Loucy (cell line): ENCODE measurements around the gene ZNF629.
A peak's percentile ranks its signal among the peaks of the same experiment; 100 is the strongest.

Experiments
- H2AFZ ChIP-seq: fragments of 200-600 bp; sonication (generic); 2 replicates; pipeline ENCODE4 v1.6.0; 2016; ENCODE audit warnings: antibody characterized with exemption, mild to moderate bottlenecking, low read length, moderate library complexity
- H3F3A ChIP-seq: fragments of 200-600 bp; 2 replicates; pipeline ENCODE4 v1.6.0; 2016; ENCODE audit warnings: antibody characterized with exemption, low read depth, mild to moderate bottlenecking
- H3K27me3 ChIP-seq: fragments of 200-600 bp; sonication (generic); 2 replicates; pipeline ENCODE4 v1.6.1; 2014; ENCODE audit warnings: low read length, mild to moderate bottlenecking; ENCODE audit not compliant: insufficient read depth, poor library complexity, severe bottlenecking
- H3K36me3 ChIP-seq: fragments of 200-600 bp; sonication (generic); 2 replicates; pipeline ENCODE4 v1.6.1; 2016; ENCODE audit warnings: low read length; ENCODE audit not compliant: insufficient read depth
- H3K4me1 ChIP-seq: fragments of 200-600 bp; sonication (generic); 2 replicates; pipeline ENCODE4 v1.5.1; 2014; ENCODE audit warnings: low read length, mild to moderate bottlenecking; ENCODE audit not compliant: insufficient read depth, poor library complexity, severe bottlenecking
- H3K4me2 ChIP-seq: fragments of 200-600 bp; sonication (generic); 2 replicates; pipeline ENCODE4 v1.6.0; 2014; ENCODE audit warnings: antibody characterized with exemption, low read length, low read depth, mild to moderate bottlenecking; ENCODE audit not compliant: poor library complexity, severe bottlenecking
- H3K4me3 ChIP-seq: fragments of 200-600 bp; sonication (generic); 2 replicates; pipeline ENCODE4 v1.5.1; 2014; ENCODE audit warnings: low read length, mild to moderate bottlenecking, mixed read lengths; ENCODE audit not compliant: poor library complexity, severe bottlenecking
- H3K79me2 ChIP-seq: fragments of 200-600 bp; sonication (generic); 2 replicates; pipeline ENCODE4 v1.6.1; 2014; ENCODE audit warnings: low read length; ENCODE audit not compliant: insufficient read depth
- H3K9ac ChIP-seq: fragments of 200-600 bp; sonication (generic); 2 replicates; pipeline ENCODE4 v1.6.0; 2014; ENCODE audit warnings: mild to moderate bottlenecking, low read depth, low read length, moderate library complexity; ENCODE audit not compliant: poor library complexity, severe bottlenecking
- H3K9me2 ChIP-seq: fragments of 200-600 bp; sonication (generic); replicated peaks from 2 replicates; pipeline ENCODE4 v1.6.1; 2016; ENCODE audit warnings: low read depth, low read length, mixed read lengths
- H3K9me3 ChIP-seq: fragments of 200-600 bp; sonication (generic); 2 replicates; pipeline ENCODE4 v1.6.1; 2014; ENCODE audit warnings: mild to moderate bottlenecking, antibody characterized with exemption, low read length, low read depth; ENCODE audit not compliant: insufficient read depth
- H4K20me1 ChIP-seq: fragments of 200-600 bp; sonication (generic); 2 replicates; pipeline ENCODE4 v1.6.0; 2014; ENCODE audit warnings: antibody characterized with exemption, low read length, mild to moderate bottlenecking; ENCODE audit not compliant: insufficient read depth, poor library complexity, severe bottlenecking
- CTCF ChIP-seq: fragments of 200-600 bp; sonication (generic); conservative IDR thresholded peaks from 2 replicates; pipeline ENCODE4 v1.5.1; 2014; ENCODE audit warnings: mild to moderate bottlenecking, antibody characterized with exemption, low read length
- EZH2phosphoT487 ChIP-seq: fragments of 200-600 bp; IDR thresholded peaks from 2 replicates; pipeline ENCODE4 v1.6.1; 2018; ENCODE audit warnings: antibody characterized with exemption, mild to moderate bottlenecking, moderate library complexity, borderline replicate concordance

Gene ZNF629

GRCh38 chr16:30786936-30787612, at the start of gene ZNF629:
TSS of gene ZNF629 (minus strand) at chr16:30787205. CDS start at chr16:30784482, 2,723 bp downstream.
- H3K9me2 ChIP-seq: no peaks in the 10 kb centered on the region
- H3K9me3 ChIP-seq: no peaks in the 10 kb centered on the region
- peak within 1 kb of the TSS; percentile 79 for H3K4me3 ChIP-seq
- TF ChIP-seq EZH2phosphoT487: no peak
- no peak for TF ChIP-seq CTCF
- H3K27me3 ChIP-seq: no peaks in the 10 kb centered on the region
- H3K4me1 ChIP-seq: peaks cover 14% of the 10 kb centered on the region
- H4K20me1 ChIP-seq: no peaks in the 10 kb centered on the region
- peak within 1 kb of the TSS; percentile 90 for H3K4me2 ChIP-seq
- peak within 1 kb of the TSS; percentile 97 for H2AFZ ChIP-seq
- no peaks in the 10 kb centered on the region for H3F3A ChIP-seq
- peaks cover 14% of the 10 kb centered on the region; the same call in 1 of the 2 replicates for H3K36me3 ChIP-seq
- peak within 1 kb of the TSS; percentile 84 for H3K9ac ChIP-seq
- H3K79me2 ChIP-seq: peaks cover 23% of the 10 kb centered on the region

- H3K27me3 ChIP-seq: no peaks in the 10 kb centered on the region
- H3K9ac ChIP-seq: no peak overlapping the region
- no peaks in the 10 kb centered on the region for H3F3A ChIP-seq
- no peak for TF ChIP-seq CTCF
- no peak for TF ChIP-seq EZH2phosphoT487
- H3K36me3 ChIP-seq: no peaks in the 10 kb centered on the region
- no peaks in the 10 kb centered on the region for H3K79me2 ChIP-seq
- H3K9me3 ChIP-seq: no peaks in the 10 kb centered on the region
- H4K20me1 ChIP-seq: no peaks in the 10 kb centered on the region
- no peaks in the 10 kb centered on the region for H3K4me1 ChIP-seq
- no peaks in the 10 kb centered on the region for H3K9me2 ChIP-seq
- H3K4me2 ChIP-seq: no peak overlapping the region
- no peak overlapping the region for H3K4me3 ChIP-seq
- H2AFZ ChIP-seq: no peak overlapping the region
Observed at GRCh38 chr16:30834130-30834740, 47.2 kb upstream of the ZNF629 start.

- Histone ChIP-seq H3K4me3 (no peak overlapping the region), H3K79me2 (no peaks in the 10 kb centered on the region), H4K20me1 (no peaks in the 10 kb centered on the region), H3K4me1 (no peaks in the 10 kb centered on the region), H3K36me3 (no peaks in the 10 kb centered on the region), H3K9me3 (no peaks in the 10 kb centered on the region), H2AFZ (no peak overlapping the region), H3F3A (no peaks in the 10 kb centered on the region), H3K27me3 (no peaks in the 10 kb centered on the region), H3K4me2 (no peak overlapping the region), H3K9ac (no peak overlapping the region), H3K9me2 (no peaks in the 10 kb centered on the region)
- TF ChIP-seq CTCF (no peak), EZH2phosphoT487 (no peak)
Observed at GRCh38 chr16:30830072-30830417, 43.0 kb upstream of the ZNF629 start.
